Suppressor macrophage (primary cell): ENCODE data around the gene DSTN.

Experiments used
- DNase-seq, 4 experiments: peaks; one replicate each; pipeline ENCODE4 v3.0.0-alpha.2; 2020 to 2022

The DSTN gene

GRCh38 chr20:17638835-17639407 is 69.0 kb downstream of the DSTN start:
- DNase-seq: no peak

- DNase-seq: no peak
Measured at GRCh38 chr20:17640146-17640874, 70.4 kb downstream of the DSTN start.

- DNase-seq: no peak
Measured at GRCh38 chr20:17640875-17641378, 71.1 kb downstream of the DSTN start.

- DNase-seq: no peak
Measured at GRCh38 chr20:17641520-17641964, 71.7 kb downstream of the DSTN start.

GRCh38 chr20:17641993-17642392 is 72.1 kb downstream of the DSTN start:
- no peak for DNase-seq

- DNase-seq: no peak
Measured at GRCh38 chr20:17642404-17643269, 72.8 kb downstream of the DSTN start.

GRCh38 chr20:17643531-17644188 is 73.8 kb downstream of the DSTN start:
- no peak for DNase-seq

- no peak for DNase-seq
Measured at GRCh38 chr20:17644451-17644850, 74.6 kb downstream of the DSTN start.

GRCh38 chr20:17645010-17645409 is 75.1 kb downstream of the DSTN start:
- DNase-seq: no peak

GRCh38 chr20:17645546-17646208 is 75.8 kb downstream of the DSTN start:
- no peak for DNase-seq

- no peak for DNase-seq
Measured at GRCh38 chr20:17646209-17646960, 76.5 kb downstream of the DSTN start.

GRCh38 chr20:17646961-17647301 is 77.1 kb downstream of the DSTN start:
- DNase-seq: no peak

GRCh38 chr20:17647391-17648314 is 77.8 kb downstream of the DSTN start:
- DNase-seq: no peak

GRCh38 chr20:17648315-17648646 is 78.4 kb downstream of the DSTN start:
- DNase-seq: peak; percentile 40 to 75 (median 55)

GRCh38 chr20:17648791-17649730 is 79.2 kb downstream of the DSTN start:
- peak; percentile 4 to 56 (median 40) for DNase-seq

GRCh38 chr20:17650301-17651128 is 80.6 kb downstream of the DSTN start:
- peak; percentile 13 to 52 (median 41) for DNase-seq

GRCh38 chr20:17651129-17651759 is 81.4 kb downstream of the DSTN start:
- DNase-seq: peak in 1 of 4 experiments; percentile 23
